Upper lobe of left lung (tissue), 4 donors: Measurements from ENCODE around the gene PRRX1.

ENCODE experiments used
- CTCF ChIP-seq, 6 experiments: fragments of 450-650 bp in 4 of 6; fragments of 200-600 bp in 2 of 6; sonication (generic) in 2 of 6; IDR thresholded peaks; one replicate each; pipeline ENCODE4 v1.5.1; 2016 to 2019; ENCODE audit warnings: antibody characterized with exemption in 6 of 6
- EP300 ChIP-seq, 4 donors: sonication (generic); formaldehyde crosslinking; IDR thresholded peaks; one replicate each; pipeline ENCODE4 v1.5.1; 2017; ENCODE audit warnings: antibody characterized with exemption in 4 of 4, control low read depth in 2 of 4
- POLR2A ChIP-seq, 4 donors: fragments of 450-650 bp; IDR thresholded peaks; one replicate each; pipeline ENCODE4 v1.5.1; 2016 to 2017; ENCODE audit warnings: antibody characterized with exemption in 4 of 4, mild to moderate bottlenecking in 2 of 4
- POLR2AphosphoS5 ChIP-seq, 2 donors: sonication (generic); formaldehyde crosslinking; IDR thresholded peaks; one replicate each; pipeline ENCODE4 v1.5.1; 2017; ENCODE audit warnings: antibody characterized with exemption in 2 of 2

DNA sequence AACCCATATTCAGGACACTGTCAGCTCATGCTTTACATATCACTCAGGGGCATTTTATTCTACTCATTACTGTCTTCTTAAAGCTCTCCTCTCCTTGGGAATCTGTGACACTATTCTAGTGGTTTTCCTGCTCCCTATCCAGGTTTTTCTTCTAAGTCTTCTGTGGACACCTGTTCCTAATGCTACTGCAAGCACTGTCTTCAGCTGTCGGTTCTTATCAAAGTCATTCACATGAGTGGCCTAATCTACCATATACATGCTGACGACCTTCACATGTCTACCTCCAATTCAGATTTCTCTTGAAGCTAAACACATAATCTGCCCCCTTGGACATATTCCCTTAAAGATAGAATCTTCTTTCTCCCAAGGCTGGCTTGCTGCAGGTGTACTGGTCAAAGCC is 39.8 kb upstream of the PRRX1 start:
- no peak for TF ChIP-seq CTCF (IDR thresholded peaks at IDR 0.05)
- TF ChIP-seq EP300 (IDR thresholded peaks at IDR 0.05): no peak
- no peak for TF ChIP-seq POLR2A (IDR thresholded peaks at IDR 0.05)
- TF ChIP-seq POLR2AphosphoS5 (IDR thresholded peaks at IDR 0.05): no peak
